ENCODE data around the gene MED13L.

The MED13L gene

DNA sequence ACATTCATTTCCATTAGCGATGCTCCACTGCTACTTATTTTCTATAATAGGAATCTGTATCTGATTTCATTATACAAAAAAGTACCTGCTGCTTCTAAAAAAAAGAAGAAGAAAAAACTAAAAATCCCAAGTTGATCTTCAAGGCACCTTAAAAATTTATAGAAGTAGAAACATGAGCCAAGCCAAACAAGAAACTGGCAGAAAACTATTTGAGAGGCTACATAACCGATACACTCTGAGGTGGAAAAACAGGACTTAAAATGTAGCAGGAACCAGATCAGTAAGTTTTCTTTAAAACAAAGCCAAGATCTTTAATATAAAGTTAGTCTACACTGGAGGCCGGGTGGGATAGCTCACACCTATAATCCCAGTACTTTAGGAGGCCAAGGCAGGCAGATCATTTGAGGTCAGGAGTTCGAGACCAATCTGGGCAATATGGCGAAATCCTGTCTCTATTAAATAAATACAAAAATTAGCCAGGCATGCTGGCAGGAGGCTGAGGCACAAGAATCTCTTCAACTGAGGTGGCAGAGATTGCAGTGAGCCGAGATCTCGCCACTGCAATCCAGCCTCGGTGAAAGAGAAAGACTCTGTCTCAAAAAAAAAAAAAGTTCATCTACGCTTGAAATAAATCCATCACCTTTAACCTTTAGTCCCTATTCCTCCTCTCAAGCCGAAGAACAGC lies 278.6 kb downstream of the MED13L start:
- no peak overlapping the region for H3K4me3 ChIP-seq (ENCODE audit: control insufficient read depth in 1 of 7, extremely low read depth in 1 of 7, insufficient read depth in 4 of 7, low read depth in 2 of 7, low read length in 6 of 7)
- CTCF ChIA-PET, result interaction anchor here (0.6 to 3.3 kb wide), 12 partner anchors 10 to 725 kb away, joined by 3 to 18 read pairs (median 4); no protein-coding TSS in a partner anchor
- POLR2A ChIA-PET, result interaction anchor here (0.7 kb wide), 1 partner anchor 24 kb away, joined by 4 read pairs; no protein-coding TSS in a partner anchor
- H3K4me1 ChIP-seq (ENCODE audit: control extremely low read depth in 1 of 4, control insufficient read depth in 4 of 4, insufficient read depth in 4 of 4, low read length in 3 of 4), result peaks cover 0 to 4% (median 1%) of the 10 kb centered on the region in 4 experiments
- no peak for DNase-seq
- H3K27me3 ChIP-seq (replicated peaks in 2 of 5; ENCODE audit: control insufficient read depth in 4 of 5, insufficient read depth in 5 of 5, low read length in 4 of 5), result no peaks in the 10 kb centered on the region
- H3K27ac ChIP-seq (ENCODE audit: insufficient read depth in 1 of 2, low read depth in 1 of 2, low read length in 2 of 2, poor library complexity in 1 of 2, severe bottlenecking in 2 of 2), result no peak overlapping the region
- WGBS (ENCODE audit: insufficient coverage), result 91% methylated on average over 5 of the region's 10 CpGs
- H3K36me3 ChIP-seq (ENCODE audit: control insufficient read depth in 4 of 4, insufficient read depth in 4 of 4, low read length in 3 of 4), result peaks cover 29 to 72% (median 59%) of the 10 kb centered on the region in 4 experiments
- H3K9me3 ChIP-seq (ENCODE audit: control extremely low read depth in 1 of 5, control insufficient read depth in 4 of 5, insufficient read depth in 2 of 5, low read depth in 1 of 5, low read length in 4 of 5), result no peaks in the 10 kb centered on the region

DNA sequence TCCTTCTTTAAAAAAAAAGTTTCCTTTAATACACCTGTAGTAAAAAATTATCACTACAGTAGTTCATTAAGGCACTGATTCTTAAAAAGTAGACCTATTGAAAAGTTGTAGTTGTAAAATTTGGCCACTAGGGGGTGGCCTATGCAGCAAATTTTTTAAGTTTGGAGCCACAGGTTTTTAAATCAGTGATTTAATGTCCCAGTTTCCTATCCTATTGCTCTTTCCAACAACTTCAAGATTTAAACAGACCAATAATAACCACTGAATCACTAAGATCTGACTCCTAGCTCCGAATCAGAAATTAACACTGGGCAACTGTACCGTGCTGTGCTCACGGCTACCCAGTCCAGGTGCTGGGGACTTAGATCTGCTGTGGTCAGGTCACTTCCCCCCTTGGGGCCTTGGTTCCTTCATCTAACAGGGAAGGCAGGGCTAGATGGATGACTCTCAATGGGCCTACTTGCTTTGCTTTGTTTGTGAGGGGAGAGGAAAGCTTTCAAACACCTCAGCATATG lies 279.3 kb downstream of the MED13L start:
- H3K4me3 ChIP-seq (ENCODE audit: control insufficient read depth in 1 of 7, extremely low read depth in 1 of 7, insufficient read depth in 4 of 7, low read depth in 2 of 7, low read length in 6 of 7), result no peak overlapping the region
- WGBS (ENCODE audit: insufficient coverage), result 69% methylated on average over 3 of the region's 3 CpGs
- no peak overlapping the region for H3K27ac ChIP-seq (ENCODE audit: insufficient read depth in 1 of 2, low read depth in 1 of 2, low read length in 2 of 2, poor library complexity in 1 of 2, severe bottlenecking in 2 of 2)
- H3K9me3 ChIP-seq (ENCODE audit: control extremely low read depth in 1 of 5, control insufficient read depth in 4 of 5, insufficient read depth in 2 of 5, low read depth in 1 of 5, low read length in 4 of 5), result no peaks in the 10 kb centered on the region
- ChIA-PET CTCF (interaction anchor here (0.7 to 3.3 kb wide), 11 partner anchors 10 to 711 kb away, joined by 3 to 18 read pairs (median 4); no protein-coding TSS in a partner anchor), POLR2A (no interaction called here)
- peaks cover 32 to 76% (median 61%) of the 10 kb centered on the region in 4 experiments for H3K36me3 ChIP-seq (ENCODE audit: control insufficient read depth in 4 of 4, insufficient read depth in 4 of 4, low read length in 3 of 4)
- H3K4me1 ChIP-seq (ENCODE audit: control extremely low read depth in 1 of 4, control insufficient read depth in 4 of 4, insufficient read depth in 4 of 4, low read length in 3 of 4), result peaks cover 0 to 4% (median 1%) of the 10 kb centered on the region in 4 experiments
- peak; percentile 54 to 76 (median 66) for DNase-seq
- no peaks in the 10 kb centered on the region for H3K27me3 ChIP-seq (replicated peaks in 2 of 5; ENCODE audit: control insufficient read depth in 4 of 5, insufficient read depth in 5 of 5, low read length in 4 of 5)

DNA sequence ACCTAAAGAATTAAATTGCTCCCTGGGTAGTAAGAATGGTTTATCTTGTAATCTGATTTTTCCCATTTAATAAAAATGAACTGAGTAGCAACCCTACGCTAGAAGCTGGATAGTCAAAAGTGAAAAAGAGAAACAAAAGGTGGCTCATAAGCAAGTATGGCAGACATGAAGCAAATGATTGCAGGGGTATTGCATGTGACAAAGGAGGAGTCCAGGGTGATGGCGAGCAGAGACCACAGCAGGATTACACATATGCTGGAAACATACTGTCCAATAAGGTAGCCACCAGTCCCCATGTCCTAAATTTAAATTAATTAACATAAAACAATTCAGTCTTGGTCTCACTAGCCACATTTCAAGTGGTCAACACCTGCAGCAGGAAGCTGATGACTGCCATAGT lies 283.8 kb downstream of the MED13L start:
- Histone ChIP-seq H3K4me1 (ENCODE audit: control extremely low read depth in 1 of 4, control insufficient read depth in 4 of 4, insufficient read depth in 4 of 4, low read length in 3 of 4) (peaks cover 0 to 12% (median 1%) of the 10 kb centered on the region in 4 experiments), H3K9me3 (ENCODE audit: control extremely low read depth in 1 of 5, control insufficient read depth in 4 of 5, insufficient read depth in 2 of 5, low read depth in 1 of 5, low read length in 4 of 5) (no peaks in the 10 kb centered on the region), H3K27ac (ENCODE audit: insufficient read depth in 1 of 2, low read depth in 1 of 2, low read length in 2 of 2, poor library complexity in 1 of 2, severe bottlenecking in 2 of 2) (no peak overlapping the region), H3K4me3 (ENCODE audit: control insufficient read depth in 1 of 7, extremely low read depth in 1 of 7, insufficient read depth in 4 of 7, low read depth in 2 of 7, low read length in 6 of 7) (no peak overlapping the region), H3K27me3 (replicated peaks in 2 of 5; ENCODE audit: control insufficient read depth in 4 of 5, insufficient read depth in 5 of 5, low read length in 4 of 5) (no peaks in the 10 kb centered on the region), H3K36me3 (ENCODE audit: control insufficient read depth in 4 of 4, insufficient read depth in 4 of 4, low read length in 3 of 4) (peaks cover 37 to 77% (median 60%) of the 10 kb centered on the region in 4 experiments)
- no CpG with 5 or more reads among the region's 2 CpGs for WGBS (ENCODE audit: insufficient coverage)
- ChIA-PET CTCF (interaction anchor here (2.0 kb wide), 1 partner anchor 715 kb away, joined by 6 read pairs; no protein-coding TSS in a partner anchor), POLR2A (no interaction called here)
- no peak for DNase-seq

DNA sequence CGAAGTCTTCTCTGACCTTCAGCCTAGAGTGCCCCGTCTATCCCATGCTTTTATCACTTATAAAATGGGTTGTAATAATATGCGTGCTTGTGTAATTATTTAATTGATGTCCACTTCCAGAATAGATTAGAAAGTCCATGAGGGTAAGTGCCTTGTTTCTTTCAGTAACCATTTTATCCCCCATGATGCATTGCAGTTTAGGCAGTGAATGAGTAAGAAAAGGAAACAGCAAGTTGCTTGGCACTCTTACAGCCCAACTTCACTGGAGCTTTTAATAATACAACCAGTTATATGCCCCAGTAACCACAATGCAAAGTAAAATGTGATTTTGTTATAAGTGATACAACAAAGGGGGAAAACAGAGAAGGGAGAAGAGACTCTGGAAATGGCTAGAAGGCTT lies 287.3 kb downstream of the MED13L start:
- H3K4me1 ChIP-seq (ENCODE audit: control extremely low read depth in 1 of 4, control insufficient read depth in 4 of 4, insufficient read depth in 4 of 4, low read length in 3 of 4), result peaks cover 0 to 11% (median 0%) of the 10 kb centered on the region in 4 experiments
- H3K4me3 ChIP-seq (ENCODE audit: control insufficient read depth in 1 of 7, extremely low read depth in 1 of 7, insufficient read depth in 4 of 7, low read depth in 2 of 7, low read length in 6 of 7), result no peak overlapping the region
- no peak overlapping the region for H3K27ac ChIP-seq (ENCODE audit: insufficient read depth in 1 of 2, low read depth in 1 of 2, low read length in 2 of 2, poor library complexity in 1 of 2, severe bottlenecking in 2 of 2)
- ChIA-PET POLR2A (no interaction called here), CTCF (interaction anchor here (0.6 to 1.4 kb wide), 3 partner anchors 17 to 707 kb away, joined by 3 read pairs; no protein-coding TSS in a partner anchor)
- H3K36me3 ChIP-seq (ENCODE audit: control insufficient read depth in 4 of 4, insufficient read depth in 4 of 4, low read length in 3 of 4), result peaks cover 37 to 79% (median 63%) of the 10 kb centered on the region in 4 experiments
- no CpG with 5 or more reads among the region's 3 CpGs for WGBS (ENCODE audit: insufficient coverage)
- no peaks in the 10 kb centered on the region for H3K27me3 ChIP-seq (replicated peaks in 2 of 5; ENCODE audit: control insufficient read depth in 4 of 5, insufficient read depth in 5 of 5, low read length in 4 of 5)
- no peak for DNase-seq
- H3K9me3 ChIP-seq (ENCODE audit: control extremely low read depth in 1 of 5, control insufficient read depth in 4 of 5, insufficient read depth in 2 of 5, low read depth in 1 of 5, low read length in 4 of 5), result no peaks in the 10 kb centered on the region

DNA sequence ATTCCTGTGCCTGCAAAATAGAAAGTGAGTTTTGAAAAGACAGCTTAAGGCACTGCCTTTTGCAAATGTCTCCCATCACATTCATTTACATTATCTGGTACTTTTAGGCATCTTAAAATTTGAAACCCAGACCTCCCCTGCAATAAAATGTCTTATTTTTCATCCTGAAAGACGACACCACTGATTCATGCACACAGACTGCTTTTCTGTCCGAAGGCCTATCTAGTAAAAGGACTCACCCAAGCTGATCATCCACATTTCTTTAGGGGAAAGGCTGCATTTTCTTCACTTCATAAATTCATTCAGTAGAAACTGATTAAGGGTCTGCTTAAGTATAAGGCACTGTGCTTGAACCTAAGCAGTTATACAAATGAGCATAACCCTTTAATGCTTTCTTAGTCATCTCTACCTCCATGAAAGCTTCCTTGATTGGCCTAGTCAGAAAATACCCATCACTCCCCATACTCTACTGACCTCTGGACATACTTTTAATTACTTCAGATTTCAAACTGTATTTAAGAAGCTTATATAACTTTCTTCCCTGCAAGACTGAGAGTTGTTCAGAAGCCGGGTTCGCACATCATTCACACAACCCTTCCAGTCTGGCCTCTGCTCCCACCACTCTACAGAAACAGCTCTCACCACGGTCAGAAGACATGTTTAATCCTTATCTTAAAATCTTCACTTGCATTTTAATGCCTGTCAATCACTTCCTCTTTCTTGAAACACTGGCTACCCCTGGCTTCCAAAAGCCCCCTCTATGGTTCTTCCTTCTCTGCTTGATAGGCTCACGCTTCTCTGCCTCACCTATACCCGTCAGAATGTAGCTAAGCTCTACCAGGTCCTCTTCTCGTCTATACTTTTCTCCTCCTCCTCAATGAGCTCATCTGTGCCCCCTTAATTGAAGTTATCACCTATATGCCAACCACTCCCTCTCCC lies 288.6 kb downstream of the MED13L start:
- CTCF ChIA-PET, result interaction anchor here (1.2 to 2.6 kb wide), 2 partner anchors 9 to 13 kb away, joined by 3 to 14 read pairs; no protein-coding TSS in a partner anchor
- WGBS (ENCODE audit: insufficient coverage), result 90% methylated on average over 7 of the region's 8 CpGs
- H3K27me3 ChIP-seq (replicated peaks in 2 of 5; ENCODE audit: control insufficient read depth in 4 of 5, insufficient read depth in 5 of 5, low read length in 4 of 5), result no peaks in the 10 kb centered on the region
- POLR2A ChIA-PET, result no interaction called here
- H3K9me3 ChIP-seq (ENCODE audit: control extremely low read depth in 1 of 5, control insufficient read depth in 4 of 5, insufficient read depth in 2 of 5, low read depth in 1 of 5, low read length in 4 of 5), result no peaks in the 10 kb centered on the region
- no peak overlapping the region for H3K27ac ChIP-seq (ENCODE audit: insufficient read depth in 1 of 2, low read depth in 1 of 2, low read length in 2 of 2, poor library complexity in 1 of 2, severe bottlenecking in 2 of 2)
- peaks cover 0 to 11% (median 0%) of the 10 kb centered on the region in 4 experiments for H3K4me1 ChIP-seq (ENCODE audit: control extremely low read depth in 1 of 4, control insufficient read depth in 4 of 4, insufficient read depth in 4 of 4, low read length in 3 of 4)
- DNase-seq, result peak in 2 of 3 donors; percentile 13 to 14
- peaks cover 27 to 79% (median 58%) of the 10 kb centered on the region in 4 experiments for H3K36me3 ChIP-seq (ENCODE audit: control insufficient read depth in 4 of 4, insufficient read depth in 4 of 4, low read length in 3 of 4)
- no peak overlapping the region for H3K4me3 ChIP-seq (ENCODE audit: control insufficient read depth in 1 of 7, extremely low read depth in 1 of 7, insufficient read depth in 4 of 7, low read depth in 2 of 7, low read length in 6 of 7)

DNA sequence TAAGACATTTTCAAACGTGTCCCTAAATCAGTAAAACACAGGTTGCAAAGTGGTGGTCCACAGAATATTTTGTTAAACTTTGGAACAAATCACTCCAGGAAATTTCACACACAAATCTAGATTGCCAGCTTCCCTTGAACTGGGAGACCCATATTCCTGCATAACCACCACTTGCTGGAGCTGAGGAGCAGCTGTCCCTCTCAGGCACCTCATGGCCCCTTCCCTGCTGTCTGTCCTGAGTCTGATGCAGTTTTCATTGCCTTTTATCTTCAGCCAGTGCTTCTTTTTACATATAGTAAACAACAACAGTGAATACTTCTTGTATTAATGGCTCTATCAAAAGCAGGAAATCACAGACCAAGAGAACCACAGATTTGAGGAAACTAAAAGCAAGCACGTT lies 289.3 kb downstream of the MED13L start:
- Histone ChIP-seq H3K27ac (ENCODE audit: insufficient read depth in 1 of 2, low read depth in 1 of 2, low read length in 2 of 2, poor library complexity in 1 of 2, severe bottlenecking in 2 of 2) (no peak overlapping the region), H3K9me3 (ENCODE audit: control extremely low read depth in 1 of 5, control insufficient read depth in 4 of 5, insufficient read depth in 2 of 5, low read depth in 1 of 5, low read length in 4 of 5) (no peaks in the 10 kb centered on the region), H3K36me3 (ENCODE audit: control insufficient read depth in 4 of 4, insufficient read depth in 4 of 4, low read length in 3 of 4) (peaks cover 23 to 79% (median 59%) of the 10 kb centered on the region in 4 experiments), H3K4me1 (ENCODE audit: control extremely low read depth in 1 of 4, control insufficient read depth in 4 of 4, insufficient read depth in 4 of 4, low read length in 3 of 4) (peaks cover 0 to 11% (median 0%) of the 10 kb centered on the region in 4 experiments), H3K4me3 (ENCODE audit: control insufficient read depth in 1 of 7, extremely low read depth in 1 of 7, insufficient read depth in 4 of 7, low read depth in 2 of 7, low read length in 6 of 7) (no peak overlapping the region), H3K27me3 (replicated peaks in 2 of 5; ENCODE audit: control insufficient read depth in 4 of 5, insufficient read depth in 5 of 5, low read length in 4 of 5) (no peaks in the 10 kb centered on the region)
- ChIA-PET POLR2A (no interaction called here), CTCF (interaction anchor here (2.6 kb wide), 1 partner anchor 10 kb away, joined by 14 read pairs; no protein-coding TSS in a partner anchor)
- 50% methylated on average over 2 of the region's 2 CpGs for WGBS (ENCODE audit: insufficient coverage)
- DNase-seq, result no peak

Measured in common myeloid progenitor, CD34-positive (primary cell).